NCI-H146 treated with DMSO at 0.1 percent for 48 hours (cell line): ENCODE data around the gene PRR30.
"Not testable (repeated sequence)": the region's sequence is repeated elsewhere in the genome, so short reads cannot be mapped to it uniquely, and the experiment has no call there.

Experiments used
- DNase-seq: peaks from one replicate; lab custom pipeline; 2025; ENCODE audit not compliant: unreplicated experiment; lab: John Stamatoyannopoulos, UW

PRR30 gene

GRCh38 chr2:27139310-27139709, at the start of gene PRR30:
Gene PRR30 (minus strand): TSS chr2:27139410. CDS start chr2:27138329, 1,081 bp downstream.
- no peak for DNase-seq

GRCh38 chr2:27186613-27187345, 47.6 kb upstream of the PRR30 start:
- no peak for DNase-seq

GRCh38 chr2:27185331-27186026, 46.3 kb upstream of the PRR30 start:
- no peak for DNase-seq

GRCh38 chr2:27184115-27184514, 44.9 kb upstream of the PRR30 start:
- no peak for DNase-seq

- no peak for DNase-seq
Measured at GRCh38 chr2:27182346-27182745, 43.1 kb upstream of the PRR30 start.

- DNase-seq, result no peak
Measured at GRCh38 chr2:27179344-27180000, 40.3 kb upstream of the PRR30 start.

- no peak for DNase-seq
Measured at GRCh38 chr2:27178469-27178868, 39.3 kb upstream of the PRR30 start.

- DNase-seq, result no peak
Measured at GRCh38 chr2:27177441-27178351, 38.5 kb upstream of the PRR30 start.

GRCh38 chr2:27175781-27176180, 36.6 kb upstream of the PRR30 start:
- DNase-seq, result not testable (repeated sequence)

GRCh38 chr2:27175330-27175729, 36.1 kb upstream of the PRR30 start:
- DNase-seq, result no peak

- DNase-seq, result no peak
Measured at GRCh38 chr2:27174638-27175037, 35.4 kb upstream of the PRR30 start.

GRCh38 chr2:27171351-27171848, 32.2 kb upstream of the PRR30 start:
- DNase-seq, result no peak

GRCh38 chr2:27170581-27171337, 31.5 kb upstream of the PRR30 start:
- DNase-seq, result no peak

- no peak for DNase-seq
Measured at GRCh38 chr2:27164960-27165763, 26.0 kb upstream of the PRR30 start.

- no peak for DNase-seq
Measured at GRCh38 chr2:27162151-27163121, 23.2 kb upstream of the PRR30 start.

- no peak for DNase-seq
Measured at GRCh38 chr2:27160191-27160590, 21.0 kb upstream of the PRR30 start.

GRCh38 chr2:27159271-27159670, 20.1 kb upstream of the PRR30 start:
- no peak for DNase-seq

GRCh38 chr2:27158468-27158867, 19.3 kb upstream of the PRR30 start:
- DNase-seq, result no peak
